Measurements from ENCODE around the gene UBXN11. TPM values are rescaled to one million over a fixed set of nuclear protein-coding genes. Genes with fewer than 3 reads are reported as not detected.

UBXN11 gene
- total and polyA plus RNA-seq, 2 of the 13 experiments (the other 11 are each of a cell fraction or from before 2014, with no cell fraction given), result 9.3 to 10.4 TPM

- TF ChIP-seq HNF1A (IDR thresholded peaks at IDR 0.05; ENCODE audit: low read depth), result no peak
- TF ChIP-seq HNF1A (CRISPR knock-in tag; IDR thresholded peaks at IDR 0.05; ENCODE audit: borderline replicate concordance), result peak; percentile 72; the same call in 1 of the 2 replicates
- TF ChIP-seq MXI1 (IDR thresholded peaks at IDR 0.05; ENCODE audit: borderline replicate concordance, low read depth, low read length), result peak; percentile 59; the same call in 1 of the 3 replicates
- peak; percentile 71; the same call in 1 of the 2 replicates for TF ChIP-seq THYN1 (CRISPR knock-in tag; IDR thresholded peaks at IDR 0.05; ENCODE audit: borderline replicate concordance, low read depth)
- TF ChIP-seq HES4 (CRISPR knock-in tag; IDR thresholded peaks at IDR 0.05; ENCODE audit: borderline replicate concordance), result peak; percentile 70; the same call in 1 of the 2 replicates
- TF ChIP-seq RAD21 (CRISPR knock-in tag; IDR thresholded peaks at IDR 0.05), result peak; percentile 38; the same call in 1 of the 2 replicates
- TF ChIP-seq ZNF589 (CRISPR knock-in tag; conservative IDR thresholded peaks at IDR 0.05), result peak; percentile 53; the same call in 1 of the 2 replicates
- peak; percentile 83; the same call in 1 of the 2 replicates for TF ChIP-seq ZNF709 (CRISPR knock-in tag; IDR thresholded peaks at IDR 0.05)
- no peak for TF ChIP-seq CHD4 (IDR thresholded peaks at IDR 0.05; ENCODE audit: borderline replicate concordance, low read length)
- 0 out of 2 replicates have a peak, but pooled peaks have one; percentile 21 for TF ChIP-seq ZNF121 (CRISPR knock-in tag; IDR thresholded peaks at IDR 0.05)
- TF ChIP-seq ZFP1 (CRISPR knock-in tag; IDR thresholded peaks at IDR 0.05), result no peak
- peak; percentile 90 for TF ChIP-seq MAX (IDR thresholded peaks at IDR 0.05)
- peak; percentile 76; the same call in 1 of the 2 replicates for TF ChIP-seq ZNF280D (CRISPR knock-in tag; IDR thresholded peaks at IDR 0.05)
- peak; percentile 24; the same call in 1 of the 2 replicates for TF ChIP-seq NFKB2 (CRISPR knock-in tag; IDR thresholded peaks at IDR 0.05; ENCODE audit: borderline replicate concordance)
- peak; percentile 44 for TF ChIP-seq SKI (IDR thresholded peaks at IDR 0.05; ENCODE audit: partially characterized antibody)
- no peak for TF ChIP-seq MLLT10 (CRISPR knock-in tag; IDR thresholded peaks at IDR 0.05)
- 0 out of 2 replicates have a peak, but pooled peaks have one; percentile 35 for TF ChIP-seq ZNF572 (CRISPR knock-in tag; IDR thresholded peaks at IDR 0.05)
- 0 out of 2 replicates have a peak, but pooled peaks have one; percentile 28 for TF ChIP-seq ZNF235 (CRISPR knock-in tag; IDR thresholded peaks at IDR 0.05; ENCODE audit: borderline replicate concordance)
- no peak for TF ChIP-seq ZFP90 (CRISPR knock-in tag; IDR thresholded peaks at IDR 0.05; ENCODE audit: borderline replicate concordance)
- TF ChIP-seq KDM1A (CRISPR knock-in tag; IDR thresholded peaks at IDR 0.05), result no peak
- TF ChIP-seq ARNT2 (CRISPR knock-in tag; IDR thresholded peaks at IDR 0.05; ENCODE audit: low read depth), result peak; percentile 85
- peak; percentile 70; the same call in 1 of the 2 replicates for TF ChIP-seq ZNF34 (CRISPR knock-in tag; IDR thresholded peaks at IDR 0.05; ENCODE audit: borderline replicate concordance)
Measured at GRCh38 chr1:26279456-26280332, 26.7 kb downstream of the UBXN11 start, which contains the start of gene SH3BGRL3 (continued).
